HG03575 (cell line): ENCODE data around the gene UGT1A7.

Experiments
- ATAC-seq: cut with Tn5 transposase; IDR thresholded peaks from one replicate; pipeline ENCODE4 v1.9.1; 2021; ENCODE audit not compliant: unreplicated experiment, insufficient number of reproducible peaks, low FRiP score; ENCODE audit errors: extremely low read depth

The UGT1A7 gene

DNA sequence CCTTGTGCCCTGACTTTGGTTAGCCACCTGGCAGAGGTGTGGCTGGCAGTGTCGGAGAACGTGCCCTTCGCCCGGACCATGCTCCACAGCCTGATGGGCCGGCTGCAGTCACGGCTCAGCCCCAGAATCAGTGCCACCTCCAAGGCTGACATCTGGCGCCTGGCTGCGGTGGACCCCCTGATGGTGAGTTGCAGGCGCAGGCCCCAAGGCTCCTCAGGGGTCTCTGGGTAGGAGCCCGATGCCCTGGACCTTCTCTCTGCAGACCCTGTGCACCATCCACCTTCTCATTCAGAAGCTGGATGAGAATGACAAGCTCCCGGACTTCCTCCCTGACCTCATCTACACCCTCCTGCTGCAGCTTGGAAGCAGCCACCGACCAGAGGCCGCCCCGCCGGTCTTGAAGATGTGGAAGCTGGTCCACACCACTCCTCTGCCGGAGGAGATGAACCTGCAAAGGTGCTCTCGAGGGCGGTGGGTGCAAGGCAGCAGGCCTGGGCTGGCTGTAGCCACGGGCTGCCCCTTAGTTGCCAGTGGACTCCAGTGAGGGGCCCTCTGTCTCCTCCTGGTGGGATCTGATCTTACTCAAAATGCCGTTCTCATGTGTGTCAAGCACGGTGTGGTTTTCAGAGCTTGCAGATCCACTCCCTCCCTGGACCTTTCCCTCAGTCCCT lies 140.5 kb downstream of the UGT1A7 start:
- no peak for ATAC-seq
